NCI-H2227 (cell line): ENCODE data around the gene AMPD1.

Experiments
- DNase-seq: peaks from one replicate; lab custom pipeline; 2025; ENCODE audit not compliant: unreplicated experiment; lab: John Stamatoyannopoulos, UW

The AMPD1 gene

GRCh38 chr1:114641377-114641776 lies 54.0 kb downstream of the AMPD1 start:
- no peak for DNase-seq

GRCh38 chr1:114638910-114639309 lies 56.4 kb downstream of the AMPD1 start:
- no peak for DNase-seq

GRCh38 chr1:114632427-114632826 lies 62.9 kb downstream of the AMPD1 start:
- DNase-seq = no peak

DNA sequence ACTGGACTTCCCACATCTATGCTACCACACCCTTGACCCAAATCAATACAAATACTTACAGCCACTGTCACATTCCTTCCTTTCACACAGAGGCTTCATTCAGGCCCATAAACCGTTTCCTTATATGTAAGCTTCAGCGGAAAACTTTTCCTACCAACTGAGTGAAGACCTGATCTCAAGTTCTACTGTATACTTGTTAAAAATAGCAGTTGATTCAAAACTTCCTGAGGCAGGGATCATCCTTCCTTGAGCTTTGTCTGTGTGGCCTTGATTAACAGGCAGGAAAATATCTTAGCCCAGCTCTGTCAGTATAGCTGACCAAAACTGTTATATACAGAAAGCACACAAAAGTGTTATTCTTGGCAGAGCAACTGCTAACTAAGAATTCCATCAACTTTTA lies 68.2 kb downstream of the AMPD1 start:
- DNase-seq = no peak

DNA sequence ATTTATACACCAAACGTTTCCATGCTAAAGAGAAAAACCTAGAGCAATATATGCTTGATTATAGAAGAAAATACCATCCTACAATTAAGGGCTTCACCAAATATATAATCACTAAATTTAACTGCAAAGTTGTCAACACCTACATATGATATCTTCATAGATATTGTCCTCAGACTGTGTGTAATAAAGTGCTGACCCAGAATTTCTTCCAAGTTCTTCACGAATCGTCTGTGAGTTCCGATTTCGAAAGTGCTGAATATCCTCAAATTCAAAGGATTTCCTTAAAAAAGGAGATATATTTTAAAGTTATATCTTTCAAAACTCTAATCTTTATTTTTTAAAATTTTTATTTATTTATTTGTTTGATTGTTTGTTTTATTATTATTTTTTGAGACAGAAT lies 72.0 kb downstream of the AMPD1 start:
- no peak for DNase-seq
